PC-9 (cell line): Measurements from ENCODE around the gene MSI2. TPM values are rescaled to one million over a fixed set of nuclear protein-coding genes. Genes with fewer than 3 reads are reported as not detected.

Experiments used
- BruUV-seq: library from RNA; stranded (reverse); fragments of 400-500 nt; replicated peaks from 2 replicates; lab custom pipeline; 2021; lab: Mats Ljungman, UMichigan
- CTCF ChIA-PET: fragments of 300-600 bp; sonication (Branson Sonifier 250); formaldehyde crosslinking; loops from one replicate; lab custom pipeline; 2022; ENCODE audit warnings: antibody characterized with exemption; lab: Charles Lee
- POLR2A ChIA-PET: fragments of 300-600 bp; sonication (Branson Sonifier 250); formaldehyde crosslinking; loops from one replicate; lab custom pipeline; 2022; ENCODE audit warnings: antibody characterized with exemption; ENCODE audit not compliant: unreplicated experiment; lab: Charles Lee
- DNase-seq, 2 experiments: peaks; one replicate each; pipeline versions ENCODE4 v3.0.0 to v3.0.0-alpha.2; 2015 to 2022; ENCODE audit warnings: mixed read lengths in 1 of 2
- H2AFZ ChIP-seq: fragments of 200-600 bp; sonication (generic); 2 replicates; pipeline ENCODE4 v1.8.1; 2017; ENCODE audit warnings: antibody characterized with exemption
- H3F3A ChIP-seq: fragments of 200-600 bp; sonication (generic); 2 replicates; pipeline ENCODE4 v1.8.1; 2017; ENCODE audit warnings: antibody characterized with exemption, mild to moderate bottlenecking, low read depth; ENCODE audit not compliant: insufficient read depth
- H3K27ac ChIP-seq: fragments of 200-600 bp; sonication (generic); 2 replicates; pipeline ENCODE4 v1.6.1; 2016; ENCODE audit warnings: mixed run types
- H3K27me3 ChIP-seq: fragments of 200-600 bp; sonication (generic); 2 replicates; pipeline ENCODE4 v1.6.1; 2016; ENCODE audit warnings: low read depth, mixed run types; ENCODE audit not compliant: insufficient read depth
- H3K36me3 ChIP-seq: fragments of 200-600 bp; sonication (generic); 2 replicates; pipeline ENCODE4 v1.6.1; 2016; ENCODE audit warnings: low read depth, mixed run types
- H3K4me1 ChIP-seq: fragments of 200-600 bp; sonication (generic); replicated peaks from 2 replicates; pipeline ENCODE4 v1.6.1; 2016; ENCODE audit warnings: mixed run types; ENCODE audit not compliant: insufficient read depth
- H3K4me2 ChIP-seq: fragments of 200-600 bp; sonication (generic); 2 replicates; pipeline ENCODE4 v1.6.1; 2017; ENCODE audit warnings: mixed run types
- H3K4me3 ChIP-seq: fragments of 200-600 bp; sonication (generic); 2 replicates; pipeline ENCODE4 v1.6.1; 2016; ENCODE audit warnings: mixed run types
- H3K79me2 ChIP-seq: fragments of 200-600 bp; sonication (generic); 2 replicates; pipeline ENCODE4 v1.6.1; 2017; ENCODE audit warnings: low read depth, mixed run types
- H3K9me2 ChIP-seq: fragments of 200-600 bp; sonication (generic); 2 replicates; pipeline ENCODE4 v1.8.1; 2017; ENCODE audit warnings: mild to moderate bottlenecking; ENCODE audit not compliant: insufficient read depth
- H3K9me3 ChIP-seq: fragments of 200-600 bp; sonication (generic); 2 replicates; pipeline ENCODE4 v1.8.1; 2016; ENCODE audit warnings: low read depth; ENCODE audit not compliant: insufficient read depth
- H4K20me1 ChIP-seq: fragments of 200-600 bp; sonication (generic); 2 replicates; pipeline ENCODE4 v1.8.1; 2017; ENCODE audit not compliant: insufficient read depth
- CTCF ChIP-seq: fragments of 200-600 bp; sonication (generic); conservative IDR thresholded peaks from 2 replicates; pipeline ENCODE4 v1.6.1; 2017; ENCODE audit warnings: mixed run types, antibody characterized with exemption, mild to moderate bottlenecking, moderate library complexity
- EZH2 ChIP-seq: fragments of 200-600 bp; sonication (generic); IDR thresholded peaks from 2 replicates; pipeline ENCODE4 v1.8.0; 2017; ENCODE audit warnings: antibody characterized with exemption, low read depth
- intact Hi-C: fragments of 100-400 bp; cut with micrococcal nuclease; formaldehyde crosslinking; loops from one replicate; pipeline ENCODE4 v1.10.0; 2022; ENCODE audit not compliant: unreplicated experiment
- total RNA-seq: library from RNA; stranded (reverse); gene quantifications from 2 replicates; pipeline ENCODE4 v1.2.3, GENCODE V29; 2021

The MSI2 gene
- total RNA-seq, 1 experiment from 2014 or later: 15.7 TPM

GRCh38 chr17:57569021-57569420 is 312.7 kb downstream of the MSI2 start:
- H3K27me3 ChIP-seq: peaks cover 23% of the 10 kb centered on the region
- no peaks in the 10 kb centered on the region for H3K79me2 ChIP-seq
- H2AFZ ChIP-seq: no peak overlapping the region
- no peak for DNase-seq
- H3F3A ChIP-seq: no peaks in the 10 kb centered on the region
- no TSS peak for BruUV-seq
- POLR2A ChIA-PET: no interaction called here
- no peaks in the 10 kb centered on the region for H3K4me1 ChIP-seq
- no peaks in the 10 kb centered on the region for H3K36me3 ChIP-seq
- TF ChIP-seq EZH2 (no peak), CTCF (no peak)
- H3K27ac ChIP-seq: no peak overlapping the region
- H3K4me2 ChIP-seq: no peak overlapping the region
- H3K4me3 ChIP-seq: no peak overlapping the region
- CTCF ChIA-PET: no interaction called here
- H3K9me2 ChIP-seq: no peaks in the 10 kb centered on the region; the same call in 1 of the 2 replicates
- no peaks in the 10 kb centered on the region for H4K20me1 ChIP-seq
- intact Hi-C loops: no loop called here
- no peaks in the 10 kb centered on the region for H3K9me3 ChIP-seq

GRCh38 chr17:57569853-57570252 is 313.5 kb downstream of the MSI2 start:
- no peak for DNase-seq
- CTCF ChIA-PET: no interaction called here

GRCh38 chr17:57570724-57571344 is 314.5 kb downstream of the MSI2 start:
- intact Hi-C loops: no loop called here

More at GRCh38 chr17:57569853-57570252, 313.5 kb downstream of the MSI2 start:
- Histone ChIP-seq H3K4me1 (no peaks in the 10 kb centered on the region), H3K4me3 (no peak overlapping the region), H3K9me3 (no peaks in the 10 kb centered on the region), H4K20me1 (no peaks in the 10 kb centered on the region), H3K4me2 (no peak overlapping the region), H3K79me2 (no peaks in the 10 kb centered on the region), H3K9me2 (no peaks in the 10 kb centered on the region; the same call in 1 of the 2 replicates), H3F3A (no peaks in the 10 kb centered on the region), H3K36me3 (no peaks in the 10 kb centered on the region), H3K27ac (no peak overlapping the region), H2AFZ (no peak overlapping the region), H3K27me3 (peaks cover 23% of the 10 kb centered on the region)
- TF ChIP-seq CTCF: no peak
- no peak for TF ChIP-seq EZH2
- intact Hi-C loops: no loop called here
- no TSS peak for BruUV-seq
- POLR2A ChIA-PET: no interaction called here

More at GRCh38 chr17:57570724-57571344, 314.5 kb downstream of the MSI2 start:
- no peak overlapping the region for H3K27ac ChIP-seq
- BruUV-seq: no TSS peak
- no peaks in the 10 kb centered on the region for H3K4me1 ChIP-seq
- no peaks in the 10 kb centered on the region for H3K79me2 ChIP-seq
- ChIA-PET CTCF (no interaction called here), POLR2A (no interaction called here)
- no peak overlapping the region for H2AFZ ChIP-seq
- H3K9me3 ChIP-seq: no peaks in the 10 kb centered on the region
- no peaks in the 10 kb centered on the region for H3K36me3 ChIP-seq
- H4K20me1 ChIP-seq: no peaks in the 10 kb centered on the region
- no peaks in the 10 kb centered on the region for H3F3A ChIP-seq
- no peak for DNase-seq
- no peak for TF ChIP-seq CTCF
- no peak for TF ChIP-seq EZH2
- no peaks in the 10 kb centered on the region; the same call in 1 of the 2 replicates for H3K9me2 ChIP-seq
- no peak overlapping the region for H3K4me2 ChIP-seq
- no peak overlapping the region for H3K4me3 ChIP-seq
- H3K27me3 ChIP-seq: peaks cover 23% of the 10 kb centered on the region
